Spleen (tissue), 11 donors: ENCODE results near the gene TTC36. TPM values are rescaled to one million over a fixed set of nuclear protein-coding genes. Genes with fewer than 3 reads are reported as not detected.

Experiments used
- DNase-seq: peaks from one replicate; pipeline ENCODE4 v3.0.0-alpha.2; 2020
- H3K27ac ChIP-seq, 8 donors: fragments of 200-600 bp; sonication (generic) in 7 of 8; 1 replicate in 4 of 8; 2 replicates in 4 of 8; pipeline versions ENCODE4 v1.5.0 to v1.8.0; 2016 to 2021; ENCODE audit warnings: inconsistent platforms in 4 of 8, mild to moderate bottlenecking in 4 of 8, moderate library complexity in 1 of 8
- H3K27me3 ChIP-seq, 7 donors: fragments of 200-600 bp; sonication (generic) in 6 of 7; replicated peaks in 1 of 7; 1 replicate in 4 of 7; 2 replicates in 3 of 7; pipeline versions ENCODE4 v1.5.0 to v1.8.0; 2016 to 2021; ENCODE audit warnings: inconsistent platforms in 3 of 7, mild to moderate bottlenecking in 1 of 7
- H3K36me3 ChIP-seq, 6 donors: fragments of 200-600 bp; sonication (generic) in 5 of 6; 1 replicate in 4 of 6; 2 replicates in 2 of 6; pipeline versions ENCODE4 v1.5.0 to v1.8.0; 2016 to 2021; ENCODE audit warnings: inconsistent platforms in 2 of 6
- H3K4me1 ChIP-seq, 6 donors: fragments of 200-600 bp; sonication (generic) in 5 of 6; 1 replicate in 3 of 6; 2 replicates in 3 of 6; pipeline versions ENCODE4 v1.5.0 to v1.8.0; 2016 to 2021; ENCODE audit warnings: inconsistent platforms in 3 of 6
- H3K4me3 ChIP-seq, 8 donors: fragments of 200-600 bp; sonication (generic) in 7 of 8; 1 replicate in 4 of 8; 2 replicates in 4 of 8; pipeline versions ENCODE4 v1.5.0 to v1.8.0; 2016 to 2021; ENCODE audit warnings: inconsistent platforms in 4 of 8, mild to moderate bottlenecking in 4 of 8, moderate library complexity in 2 of 8
- H3K9me3 ChIP-seq, 8 donors: fragments of 200-600 bp; sonication (generic) in 7 of 8; 1 replicate in 4 of 8; 2 replicates in 4 of 8; pipeline versions ENCODE4 v1.5.0 to v1.8.0; 2016 to 2021; ENCODE audit warnings: inconsistent platforms in 4 of 8
- CTCF ChIP-seq, 11 experiments: fragments of 200-600 bp in 7 of 11; fragments of 450-650 bp in 4 of 11; sonication (generic) in 4 of 11; IDR thresholded peaks in 8 of 11; conservative IDR thresholded peaks in 3 of 11; 1 replicate in 7 of 11; 2 replicates in 4 of 11; pipeline versions ENCODE4 v1.4.0 to v1.8.0; 2016 to 2021; ENCODE audit warnings: antibody characterized with exemption in 11 of 11, inconsistent platforms in 4 of 11, mild to moderate bottlenecking in 1 of 11
- POLR2A ChIP-seq, 3 donors: fragments of 450-650 bp; IDR thresholded peaks; one replicate each; pipeline ENCODE4 v1.5.1; 2017; ENCODE audit warnings: antibody characterized with exemption in 3 of 3, mild to moderate bottlenecking in 1 of 3
- POLR2AphosphoS5 ChIP-seq, 3 donors: sonication (generic); formaldehyde crosslinking; IDR thresholded peaks; one replicate each; pipeline ENCODE4 v1.5.1; 2017; ENCODE audit warnings: antibody characterized with exemption in 3 of 3
- WGBS, 5 donors: extraction: QIAGEN DNeasy Blood & Tissue Kit in 3 of 5; methylation state at CpG; one replicate each; pipeline versions ENCODE4 v1.1.5 to v1.1.7; 2013 to 2018; 5-methylcytosine and 5-hydroxymethylcytosine counted together
- intact Hi-C: fragments of 100-400 bp; cut with DNase I; formaldehyde crosslinking; loops from one replicate; pipeline ENCODE4 v1.15.0; 2023; ENCODE audit warnings: low total_unique reads
- polyA plus RNA-seq, 3 donors: library from polyadenylated mRNA; stranded (reverse); fragments of 200-250 nt; gene quantifications; one replicate each; pipeline ENCODE4 v1.2.1, GENCODE V29; 2013
- total RNA-seq, 7 donors: library from RNA; depleted of rRNA in 3 of 7; stranded (reverse); fragments of >200 nt in 3 of 7; fragmentation: NEBNext Ultra II Directional in 4 of 7; extraction: Animal tissue kit (Norgen Biotek cat#: 25700) in 4 of 7; gene quantifications; one replicate each; pipeline versions ENCODE4 v1.1.0 to v1.2.1, GENCODE V29; 2016 to 2021
- donor health status: healthy with polysubstance abuse.
- donor health status: DM: no; HTN: no; CAD: no; lungs with moderate emphysema.
- donor health status: DM: no; HTN: no; CAD: no.
- donor health status: Bipolar disorder and iron deficiency.
- donor health status: healthy.
- donor health status: DM: no; HTN: no; CAD: no.
- donor health status: DM: yes; HTN: yes; CAD: no.

TTC36 gene
- total and polyA plus RNA-seq, 10 donors = 0.09 to 0.97 (median 0.13) TPM; not detected in 7

DNA sequence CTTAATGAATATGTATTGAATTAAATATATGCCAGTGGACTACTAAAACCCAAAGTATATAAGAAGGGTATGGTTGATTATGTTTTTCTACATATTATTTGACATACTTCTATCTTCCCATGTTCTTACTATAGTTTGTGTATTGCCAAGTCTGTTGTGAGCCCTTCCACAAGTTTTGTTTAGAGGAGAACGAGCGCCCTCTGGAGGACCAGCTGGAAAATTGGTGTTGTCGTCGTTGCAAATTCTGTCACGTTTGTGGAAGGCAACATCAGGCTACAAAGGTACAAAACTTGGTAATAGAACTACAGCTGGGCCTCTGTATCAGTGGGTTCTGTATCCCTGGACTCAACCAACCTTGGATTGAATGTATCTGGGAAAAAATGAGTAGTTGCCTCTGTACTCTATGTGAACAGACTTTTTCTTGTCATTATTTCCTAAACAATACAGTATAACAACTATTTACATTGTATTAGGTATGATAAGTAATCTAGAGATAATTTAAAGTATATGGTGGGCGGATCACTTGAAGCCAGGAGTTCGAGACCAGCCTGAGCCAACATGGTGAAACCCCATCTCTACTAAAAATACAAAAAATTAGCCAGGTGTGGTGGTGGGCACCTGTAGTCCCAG is 38.7 kb upstream of the TTC36 start:
- no peak overlapping the region for H3K4me3 ChIP-seq
- H3K9me3 ChIP-seq = no peaks in the 10 kb centered on the region
- no peak overlapping the region for H3K27ac ChIP-seq
- DNase-seq = peak; percentile 85
- intact Hi-C loops = loop anchor here (5.0 kb wide), 2 partner anchors 101 to 291 kb away; no protein-coding TSS in a partner anchor
- H3K4me1 ChIP-seq = peaks cover 0 to 9% (median 0%) of the 10 kb centered on the region in 6 donors
- no peak for TF ChIP-seq POLR2AphosphoS5 (IDR thresholded peaks at IDR 0.05)
- peak; percentile 50 to 83 (median 78) for TF ChIP-seq CTCF (IDR thresholded peaks at IDR 0.05 in 8 of 11, conservative IDR thresholded peaks at IDR 0.05 in 3 of 11)
- no peak for TF ChIP-seq POLR2A (IDR thresholded peaks at IDR 0.05)
- WGBS, 5 donors = 26 to 30% (median 28%) methylated on average over 7 of the region's 7 CpGs
- peaks cover 7 to 99% (median 84%) of the 10 kb centered on the region in 6 donors for H3K36me3 ChIP-seq
- no peaks in the 10 kb centered on the region for H3K27me3 ChIP-seq

DNA sequence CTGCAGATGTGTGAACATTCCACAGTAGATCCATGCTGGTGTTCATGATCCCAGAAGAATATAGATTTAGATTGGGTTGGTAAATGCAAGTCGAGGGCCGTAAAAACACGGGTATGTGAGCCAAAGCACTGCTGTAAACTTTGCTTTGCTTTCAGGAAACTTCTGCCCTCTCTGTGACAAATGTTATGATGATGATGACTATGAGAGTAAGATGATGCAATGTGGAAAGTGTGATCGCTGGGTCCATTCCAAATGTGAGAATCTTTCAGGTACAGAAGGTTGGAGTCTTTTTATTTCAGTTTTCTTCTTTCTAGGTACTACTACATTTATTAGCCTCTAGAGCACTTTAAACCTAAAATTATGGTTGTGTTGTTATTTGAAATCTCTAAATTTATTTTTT is 36.2 kb upstream of the TTC36 start:
- Histone ChIP-seq H3K27me3 (no peaks in the 10 kb centered on the region), H3K4me3 (no peak overlapping the region), H3K27ac (no peak overlapping the region), H3K4me1 (peaks cover 0 to 9% (median 0%) of the 10 kb centered on the region in 6 donors), H3K36me3 (peaks cover 7 to 99% (median 84%) of the 10 kb centered on the region in 6 donors), H3K9me3 (no peaks in the 10 kb centered on the region)
- no peak for TF ChIP-seq CTCF (IDR thresholded peaks at IDR 0.05 in 8 of 11, conservative IDR thresholded peaks at IDR 0.05 in 3 of 11)
- TF ChIP-seq POLR2A (IDR thresholded peaks at IDR 0.05) = no peak
- no peak for TF ChIP-seq POLR2AphosphoS5 (IDR thresholded peaks at IDR 0.05)
- no peak for DNase-seq
- intact Hi-C loops = no loop called here
- WGBS, 5 donors = 92 to 97% (median 95%) methylated on average over 4 of the region's 4 CpGs

- Histone ChIP-seq H3K27me3 (no peaks in the 10 kb centered on the region), H3K9me3 (no peaks in the 10 kb centered on the region), H3K4me3 (no peak overlapping the region), H3K27ac (no peak overlapping the region), H3K4me1 (no peaks in the 10 kb centered on the region), H3K36me3 (peaks cover 12 to 100% (median 98%) of the 10 kb centered on the region in 6 donors)
- no peak for DNase-seq
- TF ChIP-seq POLR2A (IDR thresholded peaks at IDR 0.05) = no peak
- TF ChIP-seq POLR2AphosphoS5 (IDR thresholded peaks at IDR 0.05) = no peak
- TF ChIP-seq CTCF (IDR thresholded peaks at IDR 0.05 in 8 of 11, conservative IDR thresholded peaks at IDR 0.05 in 3 of 11) = no peak
- WGBS, 5 donors = 89 to 94% (median 92%) methylated on average over 4 of the region's 4 CpGs
- intact Hi-C loops = no loop called here
Observed at GRCh38 chr11:118497831-118498230, 29.4 kb upstream of the TTC36 start.

DNA sequence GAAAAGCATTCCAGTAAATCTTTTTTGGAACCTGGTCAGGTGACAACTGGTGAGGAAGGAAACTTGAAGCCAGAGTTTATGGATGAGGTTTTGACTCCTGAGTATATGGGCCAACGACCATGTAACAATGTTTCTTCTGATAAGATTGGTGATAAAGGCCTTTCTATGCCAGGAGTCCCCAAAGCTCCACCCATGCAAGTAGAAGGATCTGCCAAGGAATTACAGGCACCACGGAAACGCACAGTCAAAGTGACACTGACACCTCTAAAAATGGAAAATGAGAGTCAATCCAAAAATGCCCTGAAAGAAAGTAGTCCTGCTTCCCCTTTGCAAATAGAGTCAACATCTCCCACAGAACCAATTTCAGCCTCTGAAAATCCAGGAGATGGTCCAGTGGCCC is 24.1 kb upstream of the TTC36 start:
- TF ChIP-seq POLR2AphosphoS5 (IDR thresholded peaks at IDR 0.05) = no peak
- TF ChIP-seq POLR2A (IDR thresholded peaks at IDR 0.05) = no peak
- TF ChIP-seq CTCF (IDR thresholded peaks at IDR 0.05 in 8 of 11, conservative IDR thresholded peaks at IDR 0.05 in 3 of 11) = no peak
- intact Hi-C loops = no loop called here
- DNase-seq = no peak
- no peaks in the 10 kb centered on the region for H3K4me1 ChIP-seq
- WGBS, 5 donors = 65 to 84% (median 76%) methylated on average over 3 of the region's 3 CpGs
- H3K27me3 ChIP-seq = no peaks in the 10 kb centered on the region
- no peak overlapping the region for H3K4me3 ChIP-seq
- H3K36me3 ChIP-seq = peaks cover 16 to 100% (median 99%) of the 10 kb centered on the region in 6 donors
- H3K27ac ChIP-seq = no peak overlapping the region
- no peaks in the 10 kb centered on the region for H3K9me3 ChIP-seq
